T-helper 1 cell treated with Interleukin-12 subunit alpha and Interleukin-12 subunit beta and Interleukin-4 antibody, amounts not matched to agents 30 μg/mL and 1 μg/mL, for 36 hours (primary cell): ENCODE results near the gene HSD17B11.
"Not testable (repeated sequence)": the region's sequence is repeated elsewhere in the genome, so short reads cannot be mapped to it uniquely, and the experiment has no call there.

ENCODE experiments used
- H3K27ac Mint-ChIP-seq: one replicate; pipeline ENCODE4 v1.8.0; 2021; ENCODE audit warnings: mild to moderate bottlenecking, mixed read lengths
- H3K27me3 Mint-ChIP-seq: one replicate; pipeline ENCODE4 v1.8.0; 2021; ENCODE audit warnings: low read depth, mixed read lengths
- H3K36me3 Mint-ChIP-seq: one replicate; pipeline ENCODE4 v1.8.0; 2021; ENCODE audit warnings: low read depth, mixed read lengths
- H3K4me1 Mint-ChIP-seq: one replicate; pipeline ENCODE4 v1.8.0; 2021; ENCODE audit warnings: low read depth, mixed read lengths
- H3K4me3 Mint-ChIP-seq: one replicate; pipeline ENCODE4 v1.8.0; 2021; ENCODE audit warnings: mild to moderate bottlenecking, moderate library complexity, mixed read lengths
- H3K9me3 Mint-ChIP-seq: one replicate; pipeline ENCODE4 v1.8.0; 2021; ENCODE audit warnings: mixed read lengths

HSD17B11 gene

DNA sequence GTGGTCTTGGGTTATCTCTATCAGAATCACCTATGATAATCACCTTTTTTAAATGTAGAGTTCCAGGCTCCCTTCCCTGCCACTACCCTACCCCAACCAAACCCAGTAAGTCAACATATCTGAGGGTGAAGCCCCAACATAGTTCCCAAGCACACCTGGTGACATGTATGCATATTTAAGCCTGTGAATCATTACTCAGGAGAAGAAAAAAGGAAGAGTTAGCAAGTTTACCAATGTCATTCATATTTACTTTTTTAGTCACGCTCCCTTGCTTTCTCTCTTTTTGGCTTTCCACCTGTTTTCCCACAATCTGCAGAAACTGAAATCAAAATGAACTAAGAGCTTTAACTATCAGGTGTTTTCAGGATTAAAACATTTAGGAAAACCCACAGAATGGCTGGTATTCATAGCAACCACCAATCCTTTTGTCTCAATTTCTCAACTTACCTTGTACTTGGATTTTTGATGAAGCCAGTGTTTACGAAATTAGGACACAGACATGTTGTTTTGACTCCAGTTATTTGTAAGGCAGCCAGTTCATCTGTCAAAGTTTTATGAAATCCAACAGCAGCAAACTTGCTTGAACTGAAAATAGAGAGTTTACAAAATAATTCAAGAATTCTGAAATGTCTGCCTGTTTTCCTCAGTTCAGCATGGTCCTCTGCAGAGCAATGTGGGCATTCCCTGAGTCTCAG is 34.0 kb downstream of the HSD17B11 start:
- Mint-ChIP-seq H3K27ac (no peak overlapping the region), H3K4me1 (peaks cover 2% of the 10 kb centered on the region), H3K4me3 (no peak overlapping the region), H3K9me3 (no peaks in the 10 kb centered on the region), H3K36me3 (peaks cover 9% of the 10 kb centered on the region), H3K27me3 (no peaks in the 10 kb centered on the region)

DNA sequence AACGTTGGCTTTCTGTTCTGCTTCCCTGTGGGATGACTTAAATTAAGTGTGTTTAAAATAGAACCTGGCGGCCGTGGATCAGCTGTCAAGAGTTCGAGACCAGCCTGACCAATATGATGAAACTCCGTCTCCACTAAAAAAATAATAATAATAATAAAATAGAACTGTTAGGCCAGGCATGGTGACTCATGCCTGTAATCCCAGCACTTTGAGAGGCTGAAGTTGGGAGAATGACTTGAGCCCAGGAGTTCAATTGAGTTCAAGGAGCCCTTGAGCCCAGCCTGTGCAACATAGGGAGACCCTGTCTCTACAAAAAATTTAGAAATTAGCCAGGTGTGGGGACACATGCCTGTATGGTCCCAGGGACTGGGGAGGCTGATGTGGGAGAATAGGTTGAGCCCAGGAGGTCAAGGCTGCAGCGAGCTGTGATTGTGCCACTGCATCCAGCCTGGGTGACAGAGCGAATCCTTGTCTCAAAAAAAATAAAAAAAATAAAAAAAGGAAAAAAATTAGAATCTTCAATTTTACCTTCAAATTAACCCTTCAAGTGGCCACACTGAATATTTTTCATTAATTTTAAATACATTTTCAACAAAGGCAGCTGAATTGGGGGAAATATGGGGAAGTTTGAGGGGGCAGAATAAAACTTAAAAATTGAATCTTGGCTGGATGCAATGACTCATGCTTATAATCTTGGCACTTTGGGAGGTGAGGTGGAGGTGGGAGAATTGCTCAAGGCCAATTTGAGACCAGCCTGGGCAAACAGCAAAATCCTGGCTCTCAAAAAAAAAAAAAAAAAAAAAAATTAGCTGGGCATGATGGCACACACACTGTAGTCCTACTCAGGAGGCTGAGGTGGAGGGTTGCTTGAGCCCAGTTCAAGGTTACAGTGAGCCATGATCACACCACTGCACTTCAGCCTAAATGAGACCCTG is 36.6 kb downstream of the HSD17B11 start:
- H3K9me3 Mint-ChIP-seq: no peaks in the 10 kb centered on the region
- peaks cover 2% of the 10 kb centered on the region for H3K4me1 Mint-ChIP-seq
- H3K27ac Mint-ChIP-seq: no peak overlapping the region
- H3K4me3 Mint-ChIP-seq: no peak overlapping the region
- no peaks in the 10 kb centered on the region for H3K27me3 Mint-ChIP-seq
- H3K36me3 Mint-ChIP-seq: peaks cover 9% of the 10 kb centered on the region

DNA sequence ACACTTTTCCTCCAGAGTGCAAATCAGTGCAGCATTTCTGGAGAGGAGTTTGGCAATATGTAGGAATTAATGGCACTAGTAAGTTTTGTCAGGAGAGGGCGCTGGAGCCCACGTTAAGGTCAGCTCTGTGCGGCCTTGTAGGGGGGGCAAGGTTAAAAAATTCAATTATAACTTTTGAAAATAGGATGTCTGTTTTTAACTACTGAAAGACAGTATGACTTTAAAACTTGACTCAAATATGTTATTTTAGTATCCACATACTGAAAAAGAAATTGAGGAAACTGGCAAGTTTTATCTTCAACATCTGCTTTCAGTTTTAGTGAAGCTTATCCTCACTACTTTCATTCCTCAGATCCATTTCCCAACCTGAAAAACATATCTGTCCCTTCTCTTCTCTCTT is 37.4 kb downstream of the HSD17B11 start:
- Mint-ChIP-seq H3K4me1 (peaks cover 2% of the 10 kb centered on the region), H3K9me3 (no peaks in the 10 kb centered on the region), H3K36me3 (peaks cover 7% of the 10 kb centered on the region), H3K4me3 (no peak overlapping the region), H3K27me3 (no peaks in the 10 kb centered on the region), H3K27ac (no peak overlapping the region)

DNA sequence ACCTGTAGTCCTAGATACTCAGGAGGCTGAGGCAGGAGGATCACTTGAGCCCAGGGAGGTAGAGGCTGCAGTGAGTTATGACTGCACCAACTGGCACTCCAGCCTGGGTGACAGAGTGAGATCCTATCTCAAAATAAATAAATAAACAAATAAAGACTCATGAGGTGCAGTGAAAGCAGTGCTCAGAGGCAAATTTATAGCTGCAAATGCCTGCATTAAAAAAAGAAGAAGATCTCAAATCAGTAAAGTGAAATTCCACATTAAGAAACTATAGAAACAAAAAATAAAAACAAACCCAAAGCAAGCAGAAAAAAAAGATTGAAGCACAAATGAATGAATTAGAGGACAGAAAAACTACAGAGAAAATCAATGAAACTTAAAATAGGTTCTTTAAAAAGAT is 45.8 kb downstream of the HSD17B11 start:
- Mint-ChIP-seq H3K9me3 (peaks cover 18% of the 10 kb centered on the region), H3K27ac (no peak overlapping the region), H3K36me3 (peaks cover 17% of the 10 kb centered on the region), H3K4me3 (no peak overlapping the region), H3K27me3 (no peaks in the 10 kb centered on the region), H3K4me1 (no peaks in the 10 kb centered on the region)

GRCh38 chr4:87342872-87343271 is 48.1 kb downstream of the HSD17B11 start:
- Mint-ChIP-seq H3K9me3 (peaks cover 18% of the 10 kb centered on the region), H3K4me1 (peaks cover 1% of the 10 kb centered on the region), H3K36me3 (peaks cover 25% of the 10 kb centered on the region), H3K27me3 (no peaks in the 10 kb centered on the region), H3K27ac (no peak overlapping the region), H3K4me3 (no peak overlapping the region)

DNA sequence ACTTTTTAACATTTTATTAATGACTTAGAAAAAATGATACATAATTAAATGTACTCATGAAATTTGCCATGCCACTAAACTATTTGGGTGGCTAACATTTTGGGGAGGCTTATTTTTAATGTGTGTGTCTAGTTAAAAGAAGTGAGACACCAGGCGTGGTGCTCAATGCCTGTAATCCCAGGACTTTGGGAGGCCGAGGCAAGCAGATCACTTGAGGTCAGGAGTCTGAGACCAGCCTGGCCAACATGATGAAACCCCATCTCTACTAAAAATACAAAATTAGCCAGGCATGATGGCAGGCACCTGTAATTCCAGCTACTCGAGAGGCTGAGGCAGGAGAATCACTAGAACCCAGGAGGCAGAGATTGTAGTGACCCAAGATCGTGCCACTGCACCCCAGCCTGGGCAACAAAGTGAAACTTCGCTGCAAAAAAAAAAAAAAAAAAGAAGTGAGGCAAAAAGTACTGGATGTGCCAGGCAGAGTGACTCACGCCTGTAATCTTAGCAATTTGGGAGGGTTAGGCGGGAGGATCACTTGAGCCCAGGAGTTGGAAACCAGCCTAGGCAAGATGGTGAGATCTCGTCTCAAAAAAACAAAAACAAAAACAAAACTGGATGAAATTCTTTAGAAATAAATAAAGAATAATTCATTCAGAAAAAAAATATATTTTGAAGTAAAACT is 48.9 kb downstream of the HSD17B11 start:
- not testable (repeated sequence) for H3K4me1 Mint-ChIP-seq, H3K27ac Mint-ChIP-seq, H3K4me3 Mint-ChIP-seq, H3K27me3 Mint-ChIP-seq
- peaks cover 18% of the 10 kb centered on the region for H3K9me3 Mint-ChIP-seq
- H3K36me3 Mint-ChIP-seq: peaks cover 25% of the 10 kb centered on the region

DNA sequence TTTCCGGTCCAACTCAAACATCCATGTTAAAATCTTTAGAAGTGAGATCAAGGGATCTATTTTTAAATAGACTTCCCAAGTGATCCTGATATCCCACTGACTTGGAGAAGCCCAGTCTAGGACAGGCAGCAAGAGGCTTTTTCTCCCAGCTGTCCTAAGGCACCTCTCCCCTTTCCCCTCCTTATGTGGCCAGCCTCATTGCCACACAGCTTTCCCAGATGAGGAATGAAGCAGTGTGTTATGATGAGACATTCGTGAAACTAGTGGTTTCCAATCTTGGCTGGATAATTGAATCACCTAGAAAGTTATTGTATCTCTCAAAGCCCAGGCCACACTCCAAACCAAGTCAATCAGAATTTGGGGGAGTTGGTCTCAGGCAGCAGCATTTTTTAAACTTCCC is 51.5 kb downstream of the HSD17B11 start:
- H3K27me3 Mint-ChIP-seq: no peaks in the 10 kb centered on the region
- peaks cover 21% of the 10 kb centered on the region for H3K36me3 Mint-ChIP-seq

DNA sequence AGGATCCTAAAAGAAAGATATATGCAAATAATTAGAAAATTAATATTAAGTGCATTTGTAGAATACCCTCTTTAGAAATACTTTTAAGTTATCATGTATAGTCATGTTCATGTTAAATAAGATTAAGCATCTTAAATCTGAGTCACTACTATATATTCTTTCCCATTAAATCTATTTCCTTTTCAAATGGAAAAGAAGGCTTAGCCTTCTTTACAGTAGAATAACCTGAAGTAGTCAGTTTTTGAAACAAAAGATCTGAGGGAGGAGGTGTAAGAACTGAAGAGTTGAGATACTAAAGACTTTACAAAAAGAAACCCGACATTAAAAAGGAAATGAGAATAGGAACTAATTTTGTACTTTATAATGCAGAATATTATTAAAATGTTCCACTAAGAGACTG is 53.6 kb downstream of the HSD17B11 start:
- Mint-ChIP-seq H3K9me3 (peaks cover 13% of the 10 kb centered on the region), H3K27ac (no peak overlapping the region), H3K36me3 (peaks cover 19% of the 10 kb centered on the region), H3K4me1 (peaks cover 1% of the 10 kb centered on the region), H3K4me3 (no peak overlapping the region), H3K27me3 (no peaks in the 10 kb centered on the region)

More for the DNA sequence above, 51.5 kb downstream of the HSD17B11 start:
- Mint-ChIP-seq H3K4me1 (peaks cover 1% of the 10 kb centered on the region), H3K9me3 (peaks cover 5% of the 10 kb centered on the region), H3K4me3 (no peak overlapping the region), H3K27ac (no peak overlapping the region)

- Mint-ChIP-seq H3K36me3 (peaks cover 11% of the 10 kb centered on the region), H3K9me3 (peaks cover 32% of the 10 kb centered on the region), H3K4me1 (no peaks in the 10 kb centered on the region), H3K27ac (no peak overlapping the region), H3K4me3 (no peak overlapping the region), H3K27me3 (no peaks in the 10 kb centered on the region)
Measured at GRCh38 chr4:87333267-87333666, 57.7 kb downstream of the HSD17B11 start.

GRCh38 chr4:87330761-87331160 is 60.2 kb downstream of the HSD17B11 start:
- H3K36me3 Mint-ChIP-seq: peaks cover 7% of the 10 kb centered on the region
- no peak overlapping the region for H3K27ac Mint-ChIP-seq
- H3K27me3 Mint-ChIP-seq: no peaks in the 10 kb centered on the region
- H3K9me3 Mint-ChIP-seq: peaks cover 32% of the 10 kb centered on the region
- H3K4me3 Mint-ChIP-seq: no peak overlapping the region
- no peaks in the 10 kb centered on the region for H3K4me1 Mint-ChIP-seq

DNA sequence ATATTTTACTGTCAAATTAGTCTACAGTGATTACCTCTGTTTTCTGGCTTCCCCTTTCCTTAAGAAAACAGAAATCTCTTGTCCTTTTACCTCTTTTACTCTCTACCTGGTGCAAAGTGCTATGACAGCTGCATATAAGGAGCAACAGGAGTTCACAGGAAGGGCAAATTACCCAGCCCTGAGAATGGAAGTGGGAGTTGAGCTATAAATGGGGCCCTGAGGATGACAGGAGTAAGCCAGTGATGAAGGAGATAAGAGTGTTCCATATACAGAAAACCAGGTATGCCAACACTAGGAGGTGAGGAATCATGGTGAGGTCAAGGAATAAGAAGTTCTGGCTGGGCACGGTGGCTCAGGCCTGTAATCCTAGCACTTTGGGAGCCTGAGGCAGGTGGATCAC is 63.9 kb downstream of the HSD17B11 start:
- Mint-ChIP-seq H3K27ac (no peak overlapping the region), H3K27me3 (no peaks in the 10 kb centered on the region), H3K4me1 (no peaks in the 10 kb centered on the region), H3K9me3 (peaks cover 16% of the 10 kb centered on the region), H3K36me3 (no peaks in the 10 kb centered on the region), H3K4me3 (no peak overlapping the region)

DNA sequence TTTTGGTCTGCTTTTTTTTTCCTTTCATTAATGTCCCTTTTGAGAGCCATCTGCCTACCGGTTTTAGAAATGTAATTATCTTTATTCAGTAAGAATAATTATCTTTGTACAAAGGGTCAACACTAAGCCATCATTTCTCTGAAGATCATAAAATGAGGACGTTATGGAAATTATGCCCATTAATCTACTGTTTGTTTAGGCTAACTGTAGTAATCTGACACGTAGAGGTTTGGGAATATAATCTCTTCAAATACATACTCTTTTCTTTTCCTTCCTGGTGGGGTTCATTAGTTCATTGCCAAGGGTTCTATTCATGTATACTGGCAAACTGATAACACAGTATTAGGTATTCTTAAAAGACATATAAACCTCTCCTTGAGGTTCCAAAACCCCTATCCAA is 64.5 kb downstream of the HSD17B11 start:
- no peak overlapping the region for H3K4me3 Mint-ChIP-seq
- no peaks in the 10 kb centered on the region for H3K36me3 Mint-ChIP-seq
- no peak overlapping the region for H3K27ac Mint-ChIP-seq
- peaks cover 10% of the 10 kb centered on the region for H3K9me3 Mint-ChIP-seq
- no peaks in the 10 kb centered on the region for H3K4me1 Mint-ChIP-seq
- H3K27me3 Mint-ChIP-seq: no peaks in the 10 kb centered on the region

GRCh38 chr4:87322754-87323153 is 68.2 kb downstream of the HSD17B11 start, which contains the start of gene HSD17B13:
Gene HSD17B13, minus strand, starts transcription at chr4:87322882. Its CDS starts 41 bp downstream, at chr4:87322841.
- Mint-ChIP-seq H3K27me3 (no peaks in the 10 kb centered on the region), H3K27ac (no peak within 1 kb of the TSS), H3K4me1 (no peaks in the 10 kb centered on the region), H3K9me3 (no peaks in the 10 kb centered on the region), H3K36me3 (no peaks in the 10 kb centered on the region), H3K4me3 (no peak within 1 kb of the TSS)

- H3K36me3 Mint-ChIP-seq: no peaks in the 10 kb centered on the region
- no peaks in the 10 kb centered on the region for H3K27me3 Mint-ChIP-seq
- no peaks in the 10 kb centered on the region for H3K9me3 Mint-ChIP-seq
- H3K4me1 Mint-ChIP-seq: no peaks in the 10 kb centered on the region
- no peak overlapping the region for H3K27ac Mint-ChIP-seq
- no peak overlapping the region for H3K4me3 Mint-ChIP-seq
Measured at GRCh38 chr4:87321888-87322287, 69.1 kb downstream of the HSD17B11 start.
